Measurements from ENCODE around the gene PDGFA.

GRCh38 chr7:500521-501420, 18.9 kb downstream of the PDGFA start:
- TF ChIP-seq CTCF (conservative IDR thresholded peaks at IDR 0.05) (no peak), EZH2 (IDR thresholded peaks at IDR 0.05; ENCODE audit: low read depth) (no peak)
